Measurements from ENCODE around the gene KYAT1.

DNA sequence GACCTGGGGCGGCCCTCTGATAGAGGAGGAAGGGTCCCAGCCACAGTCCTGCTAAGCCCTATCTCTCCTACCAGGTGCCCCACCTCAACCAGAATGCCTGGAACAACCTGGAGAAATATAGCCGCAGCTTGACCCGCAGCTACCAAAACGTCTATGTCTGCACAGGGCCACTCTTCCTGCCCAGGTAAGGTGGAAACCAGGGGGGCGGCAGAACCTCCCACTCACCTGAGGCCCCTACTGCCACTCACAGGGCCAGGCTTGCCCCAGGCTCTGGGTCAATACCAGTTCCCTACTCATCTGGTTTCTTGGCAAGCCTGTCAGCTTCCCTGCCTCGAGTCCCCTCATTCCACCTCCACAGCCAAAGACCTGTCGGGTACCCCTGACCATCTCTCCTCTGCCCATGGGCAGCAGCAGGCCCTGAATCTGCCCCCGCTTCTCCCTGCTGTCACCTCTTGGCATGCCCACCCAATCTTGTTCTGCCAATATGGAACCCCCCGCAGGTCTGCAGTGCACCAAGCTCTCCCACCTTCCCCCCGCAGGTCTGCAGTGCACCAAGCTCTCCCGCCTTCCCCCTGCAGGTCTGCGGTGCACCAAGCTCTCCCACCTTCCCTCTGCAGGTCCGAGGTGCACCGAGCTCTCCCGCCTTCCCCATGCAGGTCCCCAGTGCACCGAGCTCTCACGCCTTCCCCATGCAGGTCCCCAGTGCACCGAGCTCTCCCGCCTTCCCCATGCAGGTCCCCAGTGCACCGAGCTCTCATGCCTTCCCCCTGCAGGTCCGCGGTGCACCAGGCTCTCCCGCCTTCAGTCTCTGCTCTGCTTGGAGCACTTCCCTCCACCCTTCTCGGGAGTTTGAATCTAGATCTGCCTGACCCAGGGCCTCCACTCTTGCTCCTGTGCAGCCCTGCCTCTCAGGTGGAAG is 60.8 kb downstream of the KYAT1 start:
- TF ChIP-seq, protein P1, sequence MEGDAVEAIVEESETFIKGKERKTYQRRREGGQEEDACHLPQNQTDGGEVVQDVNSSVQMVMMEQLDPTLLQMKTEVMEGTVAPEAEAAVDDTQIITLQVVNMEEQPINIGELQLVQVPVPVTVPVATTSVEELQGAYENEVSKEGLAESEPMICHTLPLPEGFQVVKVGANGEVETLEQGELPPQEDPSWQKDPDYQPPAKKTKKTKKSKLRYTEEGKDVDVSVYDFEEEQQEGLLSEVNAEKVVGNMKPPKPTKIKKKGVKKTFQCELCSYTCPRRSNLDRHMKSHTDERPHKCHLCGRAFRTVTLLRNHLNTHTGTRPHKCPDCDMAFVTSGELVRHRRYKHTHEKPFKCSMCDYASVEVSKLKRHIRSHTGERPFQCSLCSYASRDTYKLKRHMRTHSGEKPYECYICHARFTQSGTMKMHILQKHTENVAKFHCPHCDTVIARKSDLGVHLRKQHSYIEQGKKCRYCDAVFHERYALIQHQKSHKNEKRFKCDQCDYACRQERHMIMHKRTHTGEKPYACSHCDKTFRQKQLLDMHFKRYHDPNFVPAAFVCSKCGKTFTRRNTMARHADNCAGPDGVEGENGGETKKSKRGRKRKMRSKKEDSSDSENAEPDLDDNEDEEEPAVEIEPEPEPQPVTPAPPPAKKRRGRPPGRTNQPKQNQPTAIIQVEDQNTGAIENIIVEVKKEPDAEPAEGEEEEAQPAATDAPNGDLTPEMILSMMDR (conservative IDR thresholded peaks at IDR 0.05), result no peak
- no peak for TF ChIP-seq EZH2 (IDR thresholded peaks at IDR 0.05; ENCODE audit: low read depth)

Data from PC-9 (cell line).